ENCODE results near the gene TMEM254. TPM values are rescaled to one million over a fixed set of nuclear protein-coding genes. Genes with fewer than 3 reads are reported as not detected.
A peak's percentile ranks its signal among the peaks of the same experiment; 100 is the strongest.
"Not testable (repeated sequence)": the region's sequence is repeated elsewhere in the genome, so short reads cannot be mapped to it uniquely, and the experiment has no call there.

TMEM254 gene
- total and polyA plus RNA-seq, 2 donors (not counting 1 experiment from before 2014, with no cell fraction given), result 10.4 to 30.9 TPM

- no peaks in the 10 kb centered on the region for H3K9me3 ChIP-seq (ENCODE audit: control insufficient read depth, insufficient read depth, low read depth, low read length)
- no peaks in the 10 kb centered on the region for H3K36me3 ChIP-seq (ENCODE audit: control insufficient read depth, insufficient read depth, low read length)
- no peak overlapping the region for H3K27ac ChIP-seq (ENCODE audit: insufficient read depth, low read length)
- H3K27me3 ChIP-seq (ENCODE audit: control insufficient read depth, insufficient read depth, low read length), result no peaks in the 10 kb centered on the region
- no peak overlapping the region for H2AFZ ChIP-seq (ENCODE audit: low read length)
- no peaks in the 10 kb centered on the region for H3K79me2 ChIP-seq (ENCODE audit: control insufficient read depth, insufficient read depth, low read length)
- H3K9ac ChIP-seq (ENCODE audit: insufficient read depth, low read length), result no peak overlapping the region
- H3K4me2 ChIP-seq (ENCODE audit: extremely low read depth, insufficient read depth, low read length), result no peak overlapping the region
- no peaks in the 10 kb centered on the region for H4K20me1 ChIP-seq (ENCODE audit: control insufficient read depth, extremely low read depth, insufficient read depth, low read length)
- TF ChIP-seq EZH2 (IDR thresholded peaks at IDR 0.05; ENCODE audit: low read length, missing control alignments), result no peak
- TF ChIP-seq CTCF (conservative IDR thresholded peaks at IDR 0.05 in 1 of 2, IDR thresholded peaks at IDR 0.05 in 1 of 2; ENCODE audit: low read depth in 1 of 2, low read length in 2 of 2), result no peak
- no peaks in the 10 kb centered on the region for H3K4me1 ChIP-seq (ENCODE audit: control insufficient read depth, extremely low read depth, insufficient read depth, low read length)
- no peak for DNase-seq (ENCODE audit: low read depth in 2 of 2)
- H3K4me3 ChIP-seq (replicated peaks in 1 of 4; ENCODE audit: control extremely low read depth in 1 of 4, insufficient read depth in 1 of 4, low read depth in 3 of 4, low read length in 4 of 4), result no peak overlapping the region
Observed at GRCh38 chr10:80041162-80041561, 37.3 kb upstream of the TMEM254 start.

GRCh38 chr10:80044935-80045334 lies 33.5 kb upstream of the TMEM254 start:
- H3K9ac ChIP-seq (ENCODE audit: insufficient read depth, low read length); H3K36me3 ChIP-seq (ENCODE audit: control insufficient read depth, insufficient read depth, low read length); H3K9me3 ChIP-seq (ENCODE audit: control insufficient read depth, insufficient read depth, low read depth, low read length); H3K79me2 ChIP-seq (ENCODE audit: control insufficient read depth, insufficient read depth, low read length); H3K4me1 ChIP-seq (ENCODE audit: control insufficient read depth, extremely low read depth, insufficient read depth, low read length); H4K20me1 ChIP-seq (ENCODE audit: control insufficient read depth, extremely low read depth, insufficient read depth, low read length); H3K27ac ChIP-seq (ENCODE audit: insufficient read depth, low read length); H2AFZ ChIP-seq (ENCODE audit: low read length); H3K27me3 ChIP-seq (ENCODE audit: control insufficient read depth, insufficient read depth, low read length); H3K4me2 ChIP-seq (ENCODE audit: extremely low read depth, insufficient read depth, low read length); DNase-seq (ENCODE audit: low read depth in 2 of 2); H3K4me3 ChIP-seq (replicated peaks in 1 of 4; ENCODE audit: control extremely low read depth in 1 of 4, insufficient read depth in 1 of 4, low read depth in 3 of 4, low read length in 4 of 4): not testable (repeated sequence)

- peak; percentile 30 to 63 for DNase-seq (ENCODE audit: low read depth in 2 of 2)
Observed at GRCh38 chr10:80046629-80047441, 31.6 kb upstream of the TMEM254 start.

More at GRCh38 chr10:80046629-80047441, 31.6 kb upstream of the TMEM254 start:
- Histone ChIP-seq H3K4me2 (ENCODE audit: extremely low read depth, insufficient read depth, low read length) (no peak overlapping the region), H3K36me3 (ENCODE audit: control insufficient read depth, insufficient read depth, low read length) (no peaks in the 10 kb centered on the region), H3K9me3 (ENCODE audit: control insufficient read depth, insufficient read depth, low read depth, low read length) (no peaks in the 10 kb centered on the region), H3K4me1 (ENCODE audit: control insufficient read depth, extremely low read depth, insufficient read depth, low read length) (no peaks in the 10 kb centered on the region), H3K27ac (ENCODE audit: insufficient read depth, low read length) (no peak overlapping the region), H4K20me1 (ENCODE audit: control insufficient read depth, extremely low read depth, insufficient read depth, low read length) (no peaks in the 10 kb centered on the region), H3K27me3 (ENCODE audit: control insufficient read depth, insufficient read depth, low read length) (peaks cover 5% of the 10 kb centered on the region), H3K4me3 (replicated peaks in 1 of 4; ENCODE audit: control extremely low read depth in 1 of 4, insufficient read depth in 1 of 4, low read depth in 3 of 4, low read length in 4 of 4) (no peak overlapping the region), H3K79me2 (ENCODE audit: control insufficient read depth, insufficient read depth, low read length) (no peaks in the 10 kb centered on the region), H3K9ac (ENCODE audit: insufficient read depth, low read length) (no peak overlapping the region), H2AFZ (ENCODE audit: low read length) (no peak overlapping the region)
- TF ChIP-seq EZH2 (IDR thresholded peaks at IDR 0.05; ENCODE audit: low read length, missing control alignments) (no peak), CTCF (conservative IDR thresholded peaks at IDR 0.05 in 1 of 2, IDR thresholded peaks at IDR 0.05 in 1 of 2; ENCODE audit: low read depth in 1 of 2, low read length in 2 of 2) (peak; percentile 81 to 94)
